Keratinocyte (primary cell): ENCODE data around the gene PLCXD1.

Source experiments
- CTCF ChIP-seq, 3 experiments: IDR thresholded peaks in 1 of 3; conservative IDR thresholded peaks in 1 of 3; optimal IDR thresholded peaks in 1 of 3; 2 replicates in 2 of 3; 3 replicates in 1 of 3; pipeline versions ENCODE3 to v1.5.1; 2011; ENCODE audit warnings: low read length in 3 of 3, mild to moderate bottlenecking in 3 of 3, moderate library complexity in 2 of 3, control low read depth in 1 of 3, inconsistent platforms in 1 of 3; ENCODE audit not compliant: insufficient read depth in 2 of 3; ENCODE audit errors: extremely low read depth in 1 of 3
- EZH2 ChIP-seq: IDR thresholded peaks from one replicate; pipeline ENCODE4 v1.6.1; 2012; ENCODE audit warnings: inconsistent platforms, mild to moderate bottlenecking, low read length, moderate library complexity

GRCh38 chrX:308821-309520, 27.8 kb downstream of the PLCXD1 start:
- TF ChIP-seq CTCF (optimal IDR thresholded peaks at IDR 0.05 in 1 of 3, IDR thresholded peaks at IDR 0.05 in 1 of 3, conservative IDR thresholded peaks at IDR 0.05 in 1 of 3; ENCODE audit: extremely low read depth in 1 of 3, insufficient read depth in 2 of 3, low read length in 3 of 3) (no peak), EZH2 (no peak)
